Erythroblast (primary cell): ENCODE data around the gene SLC25A46.

Experiments used
- GATA1 ChIP-seq: IDR thresholded peaks from 2 replicates; pipeline ENCODE4 v1.6.1; 2011; ENCODE audit warnings: low read depth, mild to moderate bottlenecking, control low read depth, low read length, moderate library complexity
- POLR2A ChIP-seq: IDR thresholded peaks from 2 replicates; pipeline ENCODE4 v1.6.1; 2011; ENCODE audit warnings: mild to moderate bottlenecking, low read length

DNA sequence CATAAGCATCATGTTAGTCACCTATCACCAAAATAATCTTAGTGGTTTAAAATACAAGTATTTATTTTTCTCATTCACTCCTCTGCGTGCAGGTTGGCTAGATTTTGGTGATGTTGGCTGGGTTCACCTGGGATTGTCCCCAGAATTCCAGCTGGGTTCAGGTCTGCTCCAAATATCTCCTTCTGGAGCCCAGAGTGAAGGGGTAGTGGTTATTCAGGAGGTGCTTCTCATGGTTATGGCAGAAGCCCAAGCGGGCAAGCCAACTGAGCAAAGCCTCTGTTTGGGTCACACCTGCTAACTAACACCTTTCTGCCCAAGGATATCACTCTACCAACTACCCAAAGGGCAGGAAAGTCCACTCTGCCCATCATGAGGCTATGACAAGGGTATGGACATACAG lies 4.7 kb upstream of the SLC25A46 start:
- TF ChIP-seq POLR2A (no peak), GATA1 (no peak)
